B cell (primary cell): ENCODE results near the gene PUM1. TPM values are rescaled to one million over a fixed set of nuclear protein-coding genes. Genes with fewer than 3 reads are reported as not detected.

Experiments
- ATAC-seq: fragments of 200-7000 bp; cut with Tn5 transposase; one replicate; pipeline ENCODE4 v1.10.0; 2021; ENCODE audit warnings: low read depth, mild to moderate bottlenecking, moderate number of reproducible peaks, moderate library complexity
- CTCF ChIA-PET: fragments of 350-600 bp; sonication (Branson Sonifier 250); formaldehyde crosslinking; loops from one replicate; lab custom pipeline; 2021; ENCODE audit warnings: antibody characterized with exemption, inconsistent platforms; lab: Charles Lee
- POLR2A ChIA-PET: fragments of 350-600 bp; sonication (Branson Sonifier 250); formaldehyde crosslinking; loops from one replicate; lab custom pipeline; 2021; ENCODE audit warnings: antibody characterized with exemption; lab: Charles Lee
- DNase-seq: peaks from one replicate; pipeline ENCODE4 v3.0.0; 2013
- H2AFZ ChIP-seq: 2 replicates; pipeline ENCODE4 v1.6.1; 2012; ENCODE audit warnings: mild to moderate bottlenecking, low read depth, low read length; ENCODE audit not compliant: insufficient read depth, poor library complexity, severe bottlenecking
- H3K27ac ChIP-seq, 2 donors: 1 replicate in 1 of 2; 2 replicates in 1 of 2; pipeline ENCODE4 v1.5.1; 2012 to 2013; ENCODE audit warnings: low read length in 2 of 2, mild to moderate bottlenecking in 2 of 2, moderate library complexity in 1 of 2
- H3K27me3 ChIP-seq, 4 experiments: fragments of 200-600 bp in 1 of 4; sonication (generic) in 1 of 4; replicated peaks in 1 of 4; 1 replicate in 2 of 4; 2 replicates in 2 of 4; pipeline versions ENCODE4 v1.6.1 to v1.7.0; 2013 to 2016; ENCODE audit warnings: low read length in 3 of 4, mild to moderate bottlenecking in 2 of 4, mixed read lengths in 1 of 4, moderate library complexity in 1 of 4; ENCODE audit not compliant: insufficient read depth in 4 of 4, control insufficient read depth in 3 of 4; ENCODE audit errors: control extremely low read depth in 1 of 4
- H3K36me3 ChIP-seq, 2 experiments: replicated peaks in 1 of 2; 1 replicate in 1 of 2; 2 replicates in 1 of 2; pipeline versions ENCODE4 v1.6.1 to v1.7.1; 2013; ENCODE audit warnings: low read length in 1 of 2; ENCODE audit not compliant: insufficient read depth in 2 of 2, control insufficient read depth in 1 of 2; ENCODE audit errors: control extremely low read depth in 1 of 2, extremely low read depth in 1 of 2
- H3K4me1 ChIP-seq, 2 donors: fragments of 200-600 bp in 1 of 2; sonication (generic) in 1 of 2; 1 replicate in 1 of 2; 2 replicates in 1 of 2; pipeline versions ENCODE4 v1.5.1 to v1.6.1; 2013 to 2017; ENCODE audit warnings: low read length in 2 of 2; ENCODE audit not compliant: control insufficient read depth in 2 of 2, insufficient read depth in 2 of 2
- H3K4me2 ChIP-seq: replicated peaks from 2 replicates; pipeline ENCODE3; 2012; ENCODE audit warnings: mild to moderate bottlenecking, low read depth, low read length; ENCODE audit not compliant: poor library complexity, severe bottlenecking
- H3K4me3 ChIP-seq, 5 experiments: fragments of 200-600 bp in 1 of 5; sonication (generic) in 1 of 5; 1 replicate in 3 of 5; 2 replicates in 2 of 5; pipeline versions ENCODE4 v1.5.1 to v1.7.0; 2011 to 2016; ENCODE audit warnings: low read length in 4 of 5, mild to moderate bottlenecking in 4 of 5, low read depth in 2 of 5, control low read depth in 1 of 5, moderate library complexity in 1 of 5; ENCODE audit not compliant: insufficient read depth in 1 of 5; ENCODE audit errors: control extremely low read depth in 1 of 5, extremely low read depth in 1 of 5
- H3K79me2 ChIP-seq: fragments of 200-600 bp; sonication (generic); one replicate; pipeline ENCODE4 v1.6.0; 2016; ENCODE audit warnings: low read length; ENCODE audit not compliant: control insufficient read depth, insufficient read depth
- H3K9ac ChIP-seq: fragments of 200-600 bp; sonication (generic); 2 replicates; pipeline ENCODE4 v1.6.1; 2017; ENCODE audit warnings: mild to moderate bottlenecking, low read length, moderate library complexity
- H3K9me3 ChIP-seq, 3 donors: one replicate each; pipeline versions ENCODE4 v1.6.1 to v1.7.1; 2013; ENCODE audit warnings: low read length in 2 of 3; ENCODE audit not compliant: control insufficient read depth in 2 of 3, insufficient read depth in 1 of 3; ENCODE audit errors: control extremely low read depth in 1 of 3
- H4K20me1 ChIP-seq: 2 replicates; pipeline ENCODE4 v1.6.0; 2012; ENCODE audit warnings: mild to moderate bottlenecking, low read length; ENCODE audit not compliant: insufficient read depth, control insufficient read depth, poor library complexity, severe bottlenecking
- H3K27ac Mint-ChIP-seq: one replicate; pipeline ENCODE4 v1.8.0; 2021; ENCODE audit warnings: mixed read lengths
- H3K27me3 Mint-ChIP-seq: one replicate; pipeline ENCODE4 v1.8.0; 2021; ENCODE audit warnings: mixed read lengths
- H3K4me1 Mint-ChIP-seq: one replicate; pipeline ENCODE4 v1.8.0; 2021; ENCODE audit warnings: mixed read lengths
- H3K4me3 Mint-ChIP-seq: one replicate; pipeline ENCODE4 v1.8.0; 2021; ENCODE audit warnings: mixed read lengths
- H3K9me3 Mint-ChIP-seq: one replicate; pipeline ENCODE4 v1.8.0; 2022; ENCODE audit warnings: mixed read lengths; ENCODE audit not compliant: insufficient read depth
- CTCF ChIP-seq: fragments of 200-600 bp; IDR thresholded peaks from one replicate; pipeline ENCODE4 v1.8.0; 2022; ENCODE audit warnings: antibody characterized with exemption, mild to moderate bottlenecking
- EZH2 ChIP-seq: IDR thresholded peaks from 2 replicates; pipeline ENCODE4 v1.6.1; 2012; ENCODE audit warnings: borderline replicate concordance, low read depth, mild to moderate bottlenecking, moderate library complexity, low read length; ENCODE audit not compliant: insufficient read depth, poor library complexity, severe bottlenecking
- WGBS: methylation state at CpG from one replicate; pipeline ENCODE4 v1.1.5; 2013; ENCODE audit warnings: missing lambda C conversion rate; ENCODE audit not compliant: insufficient coverage; 5-methylcytosine and 5-hydroxymethylcytosine counted together
- intact Hi-C: fragments of 100-400 bp; cut with micrococcal nuclease; formaldehyde crosslinking; loops from one replicate; pipeline ENCODE4 v1.10.0; 2022
- polyA plus RNA-seq: library from polyadenylated mRNA; depleted of rRNA; stranded (reverse); fragments of >200 nt; gene quantifications from 2 replicates; pipeline ENCODE4 v1.2.3, GENCODE V29; 2012
- total RNA-seq, 2 donors: library from RNA; stranded (reverse); fragments of 120-200 nt in 1 of 2; gene quantifications; 1 replicate in 1 of 2; 2 replicates in 1 of 2; pipeline versions ENCODE4 v1.2.3 to v1.2.4, GENCODE V29; 2013 to 2022

The PUM1 gene
- total and polyA plus RNA-seq, 2 donors (not counting 1 experiment from before 2014, with no cell fraction given), result 52.8 to 177 TPM

GRCh38 chr1:30971496-30971895, 94.0 kb downstream of the PUM1 start:
- Histone ChIP-seq H2AFZ (no peak overlapping the region), H3K36me3 (peaks cover 28 to 57% of the 10 kb centered on the region in 2 experiments), H3K4me1 (peaks cover 6 to 10% of the 10 kb centered on the region in 2 donors), H3K79me2 (peaks cover 75% of the 10 kb centered on the region), H3K4me3 (no peak overlapping the region), H4K20me1 (peaks cover 42% of the 10 kb centered on the region), H3K9ac (no peak overlapping the region), H3K4me2 (no peak overlapping the region), H3K27ac (no peak overlapping the region), H3K27me3 (no peaks in the 10 kb centered on the region), H3K9me3 (no peaks in the 10 kb centered on the region)
- Mint-ChIP-seq H3K27me3 (no peaks in the 10 kb centered on the region), H3K4me1 (peaks cover 30% of the 10 kb centered on the region), H3K9me3 (no peaks in the 10 kb centered on the region), H3K4me3 (no peak overlapping the region), H3K27ac (no peak overlapping the region)
- WGBS, result no CpG with 5 or more reads among the region's 2 CpGs
- ATAC-seq (no peak), DNase-seq (no peak)
- ChIA-PET CTCF (no interaction called here), POLR2A (no interaction called here)
- intact Hi-C loops, result no loop called here
- TF ChIP-seq EZH2 (no peak), CTCF (no peak)

- peaks cover 34 to 63% of the 10 kb centered on the region in 2 experiments for H3K36me3 ChIP-seq
- Mint-ChIP-seq H3K4me1 (peaks cover 20% of the 10 kb centered on the region), H3K9me3 (no peaks in the 10 kb centered on the region), H3K27ac (no peak overlapping the region), H3K4me3 (no peak overlapping the region), H3K27me3 (no peaks in the 10 kb centered on the region)
- no peak overlapping the region for H3K4me3 ChIP-seq
- no peaks in the 10 kb centered on the region for H3K9me3 ChIP-seq
- H2AFZ ChIP-seq, result no peak overlapping the region
- H3K9ac ChIP-seq, result no peak overlapping the region
- DNase-seq (no peak), ATAC-seq (no peak)
- no peak for TF ChIP-seq CTCF
- no peak for TF ChIP-seq EZH2
- intact Hi-C loops, result no loop called here
- peaks cover 73% of the 10 kb centered on the region for H3K79me2 ChIP-seq
- H3K4me1 ChIP-seq, result no peaks in the 10 kb centered on the region
- H3K4me2 ChIP-seq, result no peak overlapping the region
- H4K20me1 ChIP-seq, result peaks cover 48% of the 10 kb centered on the region
- CTCF ChIA-PET, result no interaction called here
- no peak overlapping the region for H3K27ac ChIP-seq
- H3K27me3 ChIP-seq, result no peaks in the 10 kb centered on the region
- POLR2A ChIA-PET, result interaction anchor here (0.6 kb wide), 1 partner anchor 23 kb away, joined by 3 read pairs; no protein-coding TSS in a partner anchor
Observed at GRCh38 chr1:30969903-30970302, 95.6 kb downstream of the PUM1 start.
